MCF 10A (cell line): ENCODE results near the gene NECTIN1. TPM values are rescaled to one million over a fixed set of nuclear protein-coding genes. Genes with fewer than 3 reads are reported as not detected.
"Not testable (repeated sequence)": the region's sequence is repeated elsewhere in the genome, so short reads cannot be mapped to it uniquely, and the experiment has no call there.

Experiments
- BruUV-seq: library from RNA; stranded (reverse); fragments of 400-500 nt; replicated peaks from 2 replicates; lab custom pipeline; 2021; lab: Mats Ljungman, UMichigan
- CTCF ChIA-PET: fragments of 300-600 bp; sonication (Branson Sonifier 250); formaldehyde crosslinking; extraction: SDS; loops from one replicate; lab custom pipeline; 2021; ENCODE audit warnings: antibody characterized with exemption, inconsistent platforms; lab: Yijun Ruan, JAX
- POLR2A ChIA-PET: fragments of 300-600, 350-650 bp; sonication (Branson Sonifier 250); formaldehyde crosslinking; extraction: SDS; loops from one replicate; lab custom pipeline; 2020; ENCODE audit warnings: antibody characterized with exemption, inconsistent platforms; lab: Yijun Ruan, JAX
- DNase-seq: peaks from one replicate; pipeline ENCODE4 v3.0.0-alpha.2; 2018; ENCODE audit not compliant: unreplicated experiment
- H3K27ac Mint-ChIP-seq: one replicate; pipeline ENCODE4 v1.8.0; 2022; ENCODE audit warnings: mild to moderate bottlenecking, low read depth, mixed read lengths; ENCODE audit not compliant: unreplicated experiment
- H3K27me3 Mint-ChIP-seq: one replicate; pipeline ENCODE4 v1.8.0; 2022; ENCODE audit warnings: mixed read lengths; ENCODE audit not compliant: insufficient read depth, unreplicated experiment
- H3K36me3 Mint-ChIP-seq: one replicate; pipeline ENCODE4 v1.8.0; 2022; ENCODE audit warnings: mild to moderate bottlenecking, moderate library complexity, mixed read lengths; ENCODE audit not compliant: insufficient read depth, unreplicated experiment
- H3K4me1 Mint-ChIP-seq: one replicate; pipeline ENCODE4 v1.8.0; 2022; ENCODE audit warnings: mixed read lengths; ENCODE audit not compliant: insufficient read depth, unreplicated experiment
- H3K4me3 Mint-ChIP-seq: one replicate; pipeline ENCODE4 v1.8.0; 2022; ENCODE audit warnings: mild to moderate bottlenecking, moderate library complexity, mixed read lengths; ENCODE audit not compliant: unreplicated experiment
- H3K9me3 Mint-ChIP-seq: one replicate; pipeline ENCODE4 v1.8.0; 2022; ENCODE audit warnings: mixed read lengths; ENCODE audit not compliant: unreplicated experiment
- CTCF ChIP-seq: fragments of 200-600 bp; IDR thresholded peaks from one replicate; pipeline ENCODE4 v1.8.0; 2022; ENCODE audit warnings: antibody characterized with exemption, mild to moderate bottlenecking; ENCODE audit not compliant: unreplicated experiment
- intact Hi-C: fragments of 100-400 bp; cut with micrococcal nuclease; formaldehyde crosslinking; loops from 2 replicates; pipeline ENCODE4 v1.14.1; 2022
- total RNA-seq: library from RNA; stranded (reverse); gene quantifications from 2 replicates; pipeline ENCODE4 v1.2.3, GENCODE V29; 2022

Gene NECTIN1
- total RNA-seq, 1 experiment from 2014 or later = 59.2 TPM

DNA sequence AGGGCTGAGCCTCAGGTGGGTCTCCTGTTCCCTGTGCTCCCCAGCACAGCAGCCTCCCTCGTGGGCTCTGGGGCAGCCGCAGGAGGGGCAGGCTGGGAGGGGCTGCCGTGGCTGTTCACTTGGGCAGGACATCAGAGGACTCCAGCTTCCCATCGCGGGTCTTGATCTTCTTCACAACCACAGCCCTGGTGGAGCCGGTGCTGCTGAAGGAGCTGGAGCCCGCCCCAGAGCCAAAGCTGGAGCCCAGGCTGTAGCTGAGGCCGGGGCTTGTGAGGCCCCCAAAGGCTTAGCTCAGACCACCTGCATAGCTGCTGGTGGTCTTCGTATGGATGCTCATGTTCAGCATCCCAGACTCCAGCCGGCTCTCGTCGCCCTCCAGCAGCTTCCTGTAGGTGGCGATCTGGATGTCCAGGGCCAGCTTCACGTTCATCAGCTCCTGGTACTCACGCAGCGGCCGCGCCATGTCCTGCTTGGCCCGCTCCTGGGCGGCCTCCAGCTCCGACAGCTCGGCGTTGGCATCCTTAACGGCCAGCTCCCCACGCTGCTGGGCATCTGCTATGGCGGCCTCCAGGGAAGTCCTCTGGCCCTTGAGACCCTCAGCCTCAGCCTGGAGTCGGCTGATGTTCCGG, 126.1 kb downstream of the NECTIN1 start:
- Mint-ChIP-seq H3K27ac (no peak overlapping the region), H3K9me3 (no peaks in the 10 kb centered on the region), H3K27me3 (peaks cover 56% of the 10 kb centered on the region), H3K36me3 (no peaks in the 10 kb centered on the region), H3K4me3 (no peak overlapping the region), H3K4me1 (peaks cover 11% of the 10 kb centered on the region)
- no peak for DNase-seq
- intact Hi-C loops = no loop called here
- ChIA-PET CTCF (interaction anchor here (0.7 to 1.3 kb wide), 2 partner anchors 128 to 919 kb away, joined by 3 to 4 read pairs; no protein-coding TSS in a partner anchor), POLR2A (no interaction called here)
- BruUV-seq = no TSS peak
- no peak for TF ChIP-seq CTCF

- H3K36me3 Mint-ChIP-seq = no peaks in the 10 kb centered on the region
- H3K4me3 Mint-ChIP-seq = no peak overlapping the region
- intact Hi-C loops = no loop called here
- H3K27ac Mint-ChIP-seq = no peak overlapping the region
- H3K4me1 Mint-ChIP-seq = peaks cover 7% of the 10 kb centered on the region
- peaks cover 28% of the 10 kb centered on the region for H3K27me3 Mint-ChIP-seq
- no peak for TF ChIP-seq CTCF
- H3K9me3 Mint-ChIP-seq = no peaks in the 10 kb centered on the region
- CTCF ChIA-PET = interaction anchor here (0.6 kb wide), 1 partner anchor 957 kb away, joined by 4 read pairs; no protein-coding TSS in a partner anchor
- POLR2A ChIA-PET = no interaction called here
- BruUV-seq = no TSS peak
- no peak for DNase-seq
Observed at GRCh38 chr11:119599864-119600541, 129.0 kb downstream of the NECTIN1 start.

DNA sequence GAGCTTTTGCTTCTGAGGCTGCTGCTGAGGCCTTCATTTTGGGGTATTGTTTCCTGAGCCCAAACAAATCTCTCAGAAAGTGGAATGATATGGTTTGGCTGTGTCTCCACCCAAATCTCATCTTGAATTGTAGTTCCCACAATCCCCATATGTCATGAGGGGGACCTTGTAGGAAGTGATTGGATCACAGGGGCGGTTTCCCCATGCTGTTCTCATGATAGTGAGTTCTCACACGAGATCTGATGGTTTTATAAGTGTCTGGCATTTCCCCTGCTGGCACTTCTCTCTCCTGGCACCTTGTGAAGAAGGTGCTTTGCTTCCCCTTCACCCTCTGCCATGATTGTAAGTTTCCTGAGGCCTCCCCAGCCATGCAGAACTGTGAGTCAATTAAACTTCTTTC, 133.1 kb downstream of the NECTIN1 start:
- H3K27ac Mint-ChIP-seq, H3K36me3 Mint-ChIP-seq, intact Hi-C loops, H3K9me3 Mint-ChIP-seq, H3K27me3 Mint-ChIP-seq, BruUV-seq, H3K4me3 Mint-ChIP-seq, POLR2A ChIA-PET, DNase-seq: not testable (repeated sequence)
- H3K4me1 Mint-ChIP-seq = peaks cover 17% of the 10 kb centered on the region
- CTCF ChIA-PET = interaction anchor here (0.8 kb wide), 1 partner anchor 165 kb away, joined by 3 read pairs; no protein-coding TSS in a partner anchor

DNA sequence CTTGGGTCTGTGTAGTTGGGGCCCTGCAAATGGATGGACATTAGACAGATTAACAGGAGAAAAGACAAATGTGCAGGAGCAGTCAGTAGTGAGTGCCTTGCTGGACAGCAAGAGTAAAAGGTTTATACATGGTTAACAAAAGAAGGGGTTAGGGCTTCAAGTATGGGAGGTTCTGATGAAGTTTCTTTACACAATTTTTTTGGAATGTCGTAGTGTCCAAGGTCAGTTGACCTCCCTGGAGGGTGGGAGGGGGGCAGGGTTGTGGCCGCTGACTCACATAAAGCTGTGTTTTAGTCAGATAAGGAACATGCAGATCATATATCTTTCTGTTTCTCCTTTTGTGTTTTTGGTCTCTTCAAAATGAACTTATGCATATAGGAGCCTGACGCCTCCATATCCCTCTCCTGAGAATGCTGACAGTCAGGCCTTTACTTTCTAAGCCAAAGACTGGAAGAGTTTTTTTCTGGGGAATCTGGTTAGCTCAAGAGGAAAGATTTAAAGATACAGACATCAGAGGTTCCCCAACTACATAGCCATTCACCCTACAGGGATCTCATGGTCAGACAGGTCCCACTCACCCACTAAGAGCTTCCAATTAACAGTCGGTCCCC, 134.3 kb downstream of the NECTIN1 start:
- intact Hi-C loops = no loop called here
- peaks cover 17% of the 10 kb centered on the region for H3K4me1 Mint-ChIP-seq
- H3K27me3 Mint-ChIP-seq = no peaks in the 10 kb centered on the region
- H3K36me3 Mint-ChIP-seq = no peaks in the 10 kb centered on the region
- peak; percentile 24 for DNase-seq
- ChIA-PET CTCF (no interaction called here), POLR2A (no interaction called here)
- H3K4me3 Mint-ChIP-seq = no peak overlapping the region
- no peak for TF ChIP-seq CTCF
- BruUV-seq = no TSS peak
- no peak overlapping the region for H3K27ac Mint-ChIP-seq
- H3K9me3 Mint-ChIP-seq = no peaks in the 10 kb centered on the region
